ENCODE data around the gene ERMARD.

The ERMARD gene

GRCh38 chr6:169766921-169767736 is 15.7 kb downstream of the ERMARD start:
- WGBS (ENCODE audit: insufficient coverage, insufficient read length): no CpG with 5 or more reads among the region's 13 CpGs
- no peaks in the 10 kb centered on the region for H3K9me3 ChIP-seq (ENCODE audit: control insufficient read depth, insufficient read depth, low read length)
- no peak for DNase-seq (ENCODE audit: low read depth, low spot score)
- H3K27ac ChIP-seq (ENCODE audit: low read length): no peak overlapping the region
- no peak overlapping the region for H3K4me3 ChIP-seq (ENCODE audit: low read length)
- no peaks in the 10 kb centered on the region for H3K36me3 ChIP-seq (ENCODE audit: control insufficient read depth, insufficient read depth, low read length)
- H3K4me1 ChIP-seq (ENCODE audit: control insufficient read depth, insufficient read depth, low read length): no peaks in the 10 kb centered on the region
- no peaks in the 10 kb centered on the region for H3K27me3 ChIP-seq (ENCODE audit: control insufficient read depth, insufficient read depth, low read length)

DNA sequence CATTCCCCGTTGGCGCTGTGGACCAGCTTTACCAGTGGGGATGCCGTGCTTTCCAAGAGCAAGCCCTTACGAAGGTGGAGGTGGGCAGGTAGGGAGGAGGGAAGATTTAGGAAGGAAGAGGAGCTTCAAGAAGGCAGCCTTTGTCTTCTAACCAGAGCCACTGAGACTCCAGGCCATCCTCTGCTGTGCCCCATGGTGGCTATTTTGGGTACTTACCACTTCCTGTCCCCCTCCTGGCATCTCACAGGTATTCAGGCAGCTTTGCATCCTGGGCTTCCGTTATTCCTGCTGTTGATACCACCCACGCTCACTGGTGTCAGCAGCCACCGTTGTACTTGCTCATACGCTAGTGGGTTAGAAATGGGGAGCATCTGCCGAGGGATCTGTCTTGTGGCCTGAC is 22.9 kb downstream of the ERMARD start:
- Histone ChIP-seq H3K27me3 (ENCODE audit: control insufficient read depth, insufficient read depth, low read length) (no peaks in the 10 kb centered on the region), H3K4me1 (ENCODE audit: control insufficient read depth, insufficient read depth, low read length) (no peaks in the 10 kb centered on the region), H3K36me3 (ENCODE audit: control insufficient read depth, insufficient read depth, low read length) (no peaks in the 10 kb centered on the region), H3K9me3 (ENCODE audit: control insufficient read depth, insufficient read depth, low read length) (no peaks in the 10 kb centered on the region), H3K4me3 (ENCODE audit: low read length) (no peak overlapping the region), H3K27ac (ENCODE audit: low read length) (no peak overlapping the region)
- WGBS (ENCODE audit: insufficient coverage, insufficient read length): no CpG with 5 or more reads among the region's 9 CpGs
- no peak for DNase-seq (ENCODE audit: low read depth, low spot score)

- H3K4me3 ChIP-seq (ENCODE audit: low read length): no peak overlapping the region
- no CpG with 5 or more reads among the region's 10 CpGs for WGBS (ENCODE audit: insufficient coverage, insufficient read length)
- no peak for DNase-seq (ENCODE audit: low read depth, low spot score)
Measured at GRCh38 chr6:169775321-169775720, 23.9 kb downstream of the ERMARD start.

GRCh38 chr6:169776379-169776778 is 25.0 kb downstream of the ERMARD start:
- H3K27ac ChIP-seq (ENCODE audit: low read length): no peak overlapping the region
- no peaks in the 10 kb centered on the region for H3K9me3 ChIP-seq (ENCODE audit: control insufficient read depth, insufficient read depth, low read length)
- H3K36me3 ChIP-seq (ENCODE audit: control insufficient read depth, insufficient read depth, low read length): no peaks in the 10 kb centered on the region
- H3K4me3 ChIP-seq (ENCODE audit: low read length): no peak overlapping the region
- H3K4me1 ChIP-seq (ENCODE audit: control insufficient read depth, insufficient read depth, low read length): no peaks in the 10 kb centered on the region
- no peaks in the 10 kb centered on the region for H3K27me3 ChIP-seq (ENCODE audit: control insufficient read depth, insufficient read depth, low read length)
- no CpG with 5 or more reads among the region's 13 CpGs for WGBS (ENCODE audit: insufficient coverage, insufficient read length)
- no peak for DNase-seq (ENCODE audit: low read depth, low spot score)

More at GRCh38 chr6:169775321-169775720, 23.9 kb downstream of the ERMARD start:
- Histone ChIP-seq H3K27me3 (ENCODE audit: control insufficient read depth, insufficient read depth, low read length) (no peaks in the 10 kb centered on the region), H3K36me3 (ENCODE audit: control insufficient read depth, insufficient read depth, low read length) (no peaks in the 10 kb centered on the region), H3K27ac (ENCODE audit: low read length) (no peak overlapping the region), H3K9me3 (ENCODE audit: control insufficient read depth, insufficient read depth, low read length) (no peaks in the 10 kb centered on the region), H3K4me1 (ENCODE audit: control insufficient read depth, insufficient read depth, low read length) (no peaks in the 10 kb centered on the region)

DNA sequence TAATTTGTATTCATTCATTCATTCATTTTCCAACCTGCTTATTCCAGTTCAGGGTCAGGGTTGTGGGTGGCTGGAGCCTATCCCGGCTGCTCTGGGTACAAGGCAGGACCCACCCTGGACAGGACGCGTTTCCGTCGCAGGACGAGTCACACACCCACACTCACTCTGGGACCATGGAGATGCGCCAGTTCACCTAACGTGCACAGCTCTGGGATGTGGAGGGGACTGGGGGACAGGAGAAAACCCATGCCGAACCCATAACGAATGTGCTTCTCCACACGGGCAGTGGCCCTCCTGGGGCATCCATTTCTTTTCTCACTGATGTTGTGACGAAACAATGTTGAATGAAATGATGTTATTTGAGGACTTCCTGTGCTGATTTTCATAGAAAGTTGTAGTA is 26.5 kb downstream of the ERMARD start:
- Histone ChIP-seq H3K4me3 (ENCODE audit: low read length) (no peak overlapping the region), H3K27me3 (ENCODE audit: control insufficient read depth, insufficient read depth, low read length) (no peaks in the 10 kb centered on the region), H3K4me1 (ENCODE audit: control insufficient read depth, insufficient read depth, low read length) (no peaks in the 10 kb centered on the region), H3K9me3 (ENCODE audit: control insufficient read depth, insufficient read depth, low read length) (no peaks in the 10 kb centered on the region), H3K36me3 (ENCODE audit: control insufficient read depth, insufficient read depth, low read length) (no peaks in the 10 kb centered on the region), H3K27ac (ENCODE audit: low read length) (no peak overlapping the region)
- WGBS (ENCODE audit: insufficient coverage, insufficient read length): no CpG with 5 or more reads among the region's 12 CpGs
- no peak for DNase-seq (ENCODE audit: low read depth, low spot score)

DNA sequence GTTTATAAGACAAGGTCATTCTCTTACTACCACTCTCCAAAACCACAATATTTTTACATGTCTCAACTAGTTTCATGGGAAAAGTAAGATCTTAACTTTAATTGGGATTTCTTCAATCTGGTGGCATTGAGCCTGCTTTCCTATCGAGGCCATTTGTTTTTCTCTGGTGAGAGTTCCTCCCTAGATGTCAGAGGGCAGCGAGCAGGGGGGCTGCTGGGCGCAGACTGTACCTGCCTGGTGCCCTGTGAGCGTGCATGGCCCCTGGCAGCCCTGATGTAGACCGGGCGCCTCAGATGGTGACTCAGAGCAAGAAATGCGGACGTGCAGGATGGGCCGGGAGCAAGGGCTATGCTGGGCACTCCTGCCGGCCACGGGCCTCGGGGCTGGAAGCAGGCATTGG is 27.2 kb downstream of the ERMARD start:
- H3K36me3 ChIP-seq (ENCODE audit: control insufficient read depth, insufficient read depth, low read length): no peaks in the 10 kb centered on the region
- no peaks in the 10 kb centered on the region for H3K27me3 ChIP-seq (ENCODE audit: control insufficient read depth, insufficient read depth, low read length)
- H3K4me1 ChIP-seq (ENCODE audit: control insufficient read depth, insufficient read depth, low read length): no peaks in the 10 kb centered on the region
- no peak overlapping the region for H3K27ac ChIP-seq (ENCODE audit: low read length)
- no peak overlapping the region for H3K4me3 ChIP-seq (ENCODE audit: low read length)
- no CpG with 5 or more reads among the region's 12 CpGs for WGBS (ENCODE audit: insufficient coverage, insufficient read length)
- DNase-seq (ENCODE audit: low read depth, low spot score): no peak
- H3K9me3 ChIP-seq (ENCODE audit: control insufficient read depth, insufficient read depth, low read length): no peaks in the 10 kb centered on the region

GRCh38 chr6:169779092-169779815 is 27.8 kb downstream of the ERMARD start:
- H3K9me3 ChIP-seq (ENCODE audit: control insufficient read depth, insufficient read depth, low read length): no peaks in the 10 kb centered on the region
- no peak overlapping the region for H3K27ac ChIP-seq (ENCODE audit: low read length)
- H3K4me1 ChIP-seq (ENCODE audit: control insufficient read depth, insufficient read depth, low read length): no peaks in the 10 kb centered on the region
- H3K4me3 ChIP-seq (ENCODE audit: low read length): no peak overlapping the region
- H3K36me3 ChIP-seq (ENCODE audit: control insufficient read depth, insufficient read depth, low read length): no peaks in the 10 kb centered on the region
- no peak for DNase-seq (ENCODE audit: low read depth, low spot score)
- WGBS (ENCODE audit: insufficient coverage, insufficient read length): no CpG with 5 or more reads among the region's 8 CpGs
- no peaks in the 10 kb centered on the region for H3K27me3 ChIP-seq (ENCODE audit: control insufficient read depth, insufficient read depth, low read length)

GRCh38 chr6:169779896-169780295 is 28.5 kb downstream of the ERMARD start:
- Histone ChIP-seq H3K36me3 (ENCODE audit: control insufficient read depth, insufficient read depth, low read length) (no peaks in the 10 kb centered on the region), H3K27me3 (ENCODE audit: control insufficient read depth, insufficient read depth, low read length) (no peaks in the 10 kb centered on the region), H3K27ac (ENCODE audit: low read length) (no peak overlapping the region), H3K4me1 (ENCODE audit: control insufficient read depth, insufficient read depth, low read length) (no peaks in the 10 kb centered on the region), H3K4me3 (ENCODE audit: low read length) (no peak overlapping the region), H3K9me3 (ENCODE audit: control insufficient read depth, insufficient read depth, low read length) (no peaks in the 10 kb centered on the region)
- no CpG with 5 or more reads among the region's 5 CpGs for WGBS (ENCODE audit: insufficient coverage, insufficient read length)
- no peak for DNase-seq (ENCODE audit: low read depth, low spot score)

- no peak overlapping the region for H3K27ac ChIP-seq (ENCODE audit: low read length)
- no CpG with 5 or more reads among the region's 11 CpGs for WGBS (ENCODE audit: insufficient coverage, insufficient read length)
- H3K27me3 ChIP-seq (ENCODE audit: control insufficient read depth, insufficient read depth, low read length): no peaks in the 10 kb centered on the region
Measured at GRCh38 chr6:169780571-169781091, 29.2 kb downstream of the ERMARD start.

GRCh38 chr6:169782966-169783365 is 31.5 kb downstream of the ERMARD start:
- Histone ChIP-seq H3K4me1 (ENCODE audit: control insufficient read depth, insufficient read depth, low read length) (no peaks in the 10 kb centered on the region), H3K27me3 (ENCODE audit: control insufficient read depth, insufficient read depth, low read length) (no peaks in the 10 kb centered on the region), H3K4me3 (ENCODE audit: low read length) (no peak overlapping the region), H3K27ac (ENCODE audit: low read length) (no peak overlapping the region), H3K9me3 (ENCODE audit: control insufficient read depth, insufficient read depth, low read length) (no peaks in the 10 kb centered on the region), H3K36me3 (ENCODE audit: control insufficient read depth, insufficient read depth, low read length) (no peaks in the 10 kb centered on the region)
- WGBS (ENCODE audit: insufficient coverage, insufficient read length): no CpG with 5 or more reads among the region's 8 CpGs
- DNase-seq (ENCODE audit: low read depth, low spot score): no peak

More at GRCh38 chr6:169780571-169781091, 29.2 kb downstream of the ERMARD start:
- no peaks in the 10 kb centered on the region for H3K9me3 ChIP-seq (ENCODE audit: control insufficient read depth, insufficient read depth, low read length)
- no peaks in the 10 kb centered on the region for H3K4me1 ChIP-seq (ENCODE audit: control insufficient read depth, insufficient read depth, low read length)
- no peaks in the 10 kb centered on the region for H3K36me3 ChIP-seq (ENCODE audit: control insufficient read depth, insufficient read depth, low read length)
- DNase-seq (ENCODE audit: low read depth, low spot score): no peak
- H3K4me3 ChIP-seq (ENCODE audit: low read length): no peak overlapping the region
